NCI-H146 treated with DMSO at 0.1 percent for 48 hours (cell line): ENCODE data around the gene ADARB1.

ENCODE experiments used
- DNase-seq: peaks from one replicate; lab custom pipeline; 2025; ENCODE audit not compliant: unreplicated experiment; lab: John Stamatoyannopoulos, UW

The ADARB1 gene

DNA sequence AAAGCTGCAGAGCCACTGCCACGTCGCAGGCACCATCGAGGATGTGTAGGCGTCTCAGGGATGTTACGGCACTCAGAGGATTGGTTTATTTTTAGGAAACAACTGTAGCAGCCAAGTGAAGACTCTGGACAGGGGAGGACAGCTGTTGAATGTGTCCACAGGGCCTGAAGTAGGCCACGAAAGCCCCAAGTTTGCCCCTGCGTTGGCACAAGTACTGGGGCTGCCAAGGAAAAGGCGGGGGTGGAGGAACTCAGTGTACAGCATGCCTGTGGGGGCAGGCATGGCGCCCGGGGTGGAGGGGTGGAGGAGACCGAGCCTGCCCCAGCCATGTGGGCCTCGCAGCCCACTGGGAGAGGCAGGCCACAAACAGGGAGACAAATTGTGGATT, 89.7 kb downstream of the ADARB1 start:
- no peak for DNase-seq

DNA sequence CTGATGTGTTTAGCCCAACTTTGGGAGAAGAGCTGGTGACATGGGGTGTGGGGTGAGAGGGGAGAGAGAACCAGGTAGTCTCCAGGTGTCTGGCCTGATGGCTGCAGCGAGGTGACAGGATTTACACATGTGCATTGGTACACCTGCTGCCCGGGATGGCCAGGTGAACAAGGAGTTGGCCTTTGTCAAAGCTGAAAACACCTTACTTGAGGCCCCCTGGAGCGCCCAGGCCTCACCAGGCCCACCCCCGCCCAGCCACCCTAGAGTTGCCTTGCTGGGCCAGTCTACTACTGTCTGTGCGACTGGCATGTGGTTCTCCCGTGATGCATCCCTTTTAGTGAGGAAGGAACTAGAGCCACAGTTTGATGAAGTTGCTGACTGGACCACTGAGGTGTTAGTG, 90.5 kb downstream of the ADARB1 start:
- DNase-seq = no peak

DNA sequence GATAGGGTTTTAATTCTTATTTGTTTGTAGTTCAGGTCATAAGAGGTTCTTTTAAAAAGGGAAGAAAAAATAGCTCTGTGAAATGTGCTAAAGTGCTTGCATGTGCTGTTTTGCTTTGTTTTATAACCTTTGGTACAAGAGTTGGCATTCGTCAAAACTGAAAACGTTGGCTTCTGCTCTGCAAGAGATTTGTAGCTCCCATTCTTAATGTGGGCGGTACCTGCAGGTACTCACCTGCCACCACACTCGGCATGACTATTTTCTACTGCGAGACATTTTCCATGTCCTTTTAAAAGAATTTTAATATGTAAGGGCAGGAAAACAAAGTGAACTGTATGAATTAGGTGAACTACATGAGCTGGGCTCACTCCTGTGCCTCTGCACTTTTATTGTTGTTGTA, 92.6 kb downstream of the ADARB1 start:
- DNase-seq = no peak

GRCh38 chr21:45167796-45168222, 93.4 kb downstream of the ADARB1 start:
- DNase-seq = no peak

GRCh38 chr21:45168522-45168921, 94.1 kb downstream of the ADARB1 start:
- no peak for DNase-seq

GRCh38 chr21:45169001-45169400, 94.6 kb downstream of the ADARB1 start:
- no peak for DNase-seq

DNA sequence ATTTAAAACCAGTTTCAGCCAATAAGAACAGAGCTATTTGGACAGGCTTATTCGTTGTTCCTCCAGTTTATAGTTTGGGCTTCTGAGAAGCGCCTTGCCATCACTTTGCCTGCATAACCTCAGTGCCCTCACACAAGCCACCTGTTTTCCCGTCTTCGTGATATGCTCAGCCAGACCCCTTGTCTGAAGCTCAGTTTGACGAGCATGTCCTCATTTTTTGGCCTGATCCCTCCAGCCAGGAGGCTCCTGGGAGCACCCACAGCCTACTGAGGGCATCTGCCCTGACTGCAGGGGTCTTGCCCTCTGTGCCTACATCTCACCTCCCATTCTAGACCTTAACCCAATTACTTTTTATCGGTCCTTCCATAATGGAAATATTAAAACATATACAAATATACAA, 95.3 kb downstream of the ADARB1 start:
- DNase-seq = no peak

- no peak for DNase-seq
Observed at GRCh38 chr21:45170987-45171386, 96.6 kb downstream of the ADARB1 start.

DNA sequence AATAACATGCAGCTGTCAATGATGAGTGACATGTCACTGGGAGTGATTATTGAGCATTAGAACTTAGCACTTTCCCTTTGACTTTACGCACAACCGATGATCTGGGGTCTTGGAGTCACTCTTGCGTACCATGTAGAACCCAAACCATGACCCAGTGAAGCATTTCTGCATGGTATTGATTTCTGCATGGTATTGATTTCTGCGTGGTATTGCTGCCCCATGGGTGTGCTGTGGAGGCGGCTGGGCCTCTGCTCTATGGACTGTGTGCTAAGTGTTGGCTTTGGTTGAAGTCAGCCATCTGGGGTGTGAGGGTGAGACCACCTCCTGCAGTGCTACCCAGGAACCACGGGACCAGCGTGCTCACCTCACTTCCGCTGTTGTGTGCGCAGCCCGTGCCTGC, 98.0 kb downstream of the ADARB1 start:
- no peak for DNase-seq

DNA sequence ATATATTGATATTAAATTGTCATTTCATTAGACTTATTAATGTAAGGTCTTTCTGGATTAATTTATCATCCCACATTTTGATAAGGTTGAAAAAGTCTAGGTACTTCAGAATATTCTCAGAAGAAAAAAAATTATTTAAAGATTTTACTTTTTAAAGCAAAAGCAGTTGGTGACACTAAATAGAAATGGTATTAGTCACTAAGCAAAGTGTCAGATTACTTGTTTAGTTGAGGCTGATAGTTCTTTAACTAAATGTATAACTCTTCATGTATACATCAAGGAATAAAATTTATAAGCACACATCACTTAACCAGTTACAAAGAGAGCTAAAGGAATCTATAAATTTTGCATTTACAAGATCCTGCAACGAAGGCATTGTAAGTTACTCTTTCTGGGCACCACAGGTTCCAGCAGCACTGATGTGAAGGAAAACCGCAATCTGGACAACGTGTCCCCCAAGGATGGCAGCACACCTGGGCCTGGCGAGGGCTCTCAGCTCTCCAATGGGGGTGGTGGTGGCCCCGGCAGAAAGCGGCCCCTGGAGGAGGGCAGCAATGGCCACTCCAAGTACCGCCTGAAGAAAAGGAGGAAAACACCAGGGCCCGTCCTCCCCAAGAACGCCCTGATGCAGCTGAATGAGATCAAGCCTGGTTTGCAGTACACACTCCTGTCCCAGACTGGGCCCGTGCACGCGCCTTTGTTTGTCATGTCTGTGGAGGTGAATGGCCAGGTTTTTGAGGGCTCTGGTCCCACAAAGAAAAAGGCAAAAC, 101.1 kb downstream of the ADARB1 start:
- no peak for DNase-seq

GRCh38 chr21:45176141-45176540, 101.8 kb downstream of the ADARB1 start:
- DNase-seq = no peak

GRCh38 chr21:45177039-45177438, 102.7 kb downstream of the ADARB1 start:
- DNase-seq = no peak

- no peak for DNase-seq
Observed at GRCh38 chr21:45178070-45178608, 103.8 kb downstream of the ADARB1 start.

- no peak for DNase-seq
Observed at GRCh38 chr21:45178971-45179370, 104.6 kb downstream of the ADARB1 start.

DNA sequence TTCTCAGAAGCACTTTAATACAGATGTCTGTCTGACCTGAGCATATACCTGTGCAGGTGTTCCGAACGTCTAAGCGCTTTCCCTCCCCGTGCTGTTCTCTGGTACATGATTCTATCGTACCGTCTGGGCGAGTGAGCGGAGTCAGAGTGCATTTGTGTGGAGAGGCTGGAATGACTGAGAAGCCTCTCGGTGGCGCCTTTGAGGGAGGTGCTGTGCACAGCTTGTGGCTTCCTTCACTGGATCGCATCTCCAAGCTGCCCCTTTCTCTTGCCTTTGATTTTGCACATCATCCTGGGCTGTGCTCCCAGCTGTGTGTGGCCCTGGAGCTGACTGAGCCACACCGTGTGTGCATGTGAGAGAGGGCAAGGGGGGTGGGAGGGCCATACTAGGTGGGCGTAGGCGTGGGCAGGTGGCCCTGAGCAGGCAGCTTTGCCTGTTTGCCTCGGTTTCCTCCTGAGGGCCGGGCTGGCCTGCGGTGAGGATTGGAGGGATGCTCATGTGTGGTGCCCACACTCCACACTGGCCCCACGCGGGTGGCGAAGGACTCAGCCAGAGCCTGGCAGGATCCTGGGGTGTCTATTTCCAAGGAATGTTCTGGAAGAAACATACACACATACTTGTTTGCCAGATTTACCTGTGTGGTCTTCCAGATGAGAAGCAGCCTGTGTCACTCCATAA, 105.3 kb downstream of the ADARB1 start:
- no peak for DNase-seq

DNA sequence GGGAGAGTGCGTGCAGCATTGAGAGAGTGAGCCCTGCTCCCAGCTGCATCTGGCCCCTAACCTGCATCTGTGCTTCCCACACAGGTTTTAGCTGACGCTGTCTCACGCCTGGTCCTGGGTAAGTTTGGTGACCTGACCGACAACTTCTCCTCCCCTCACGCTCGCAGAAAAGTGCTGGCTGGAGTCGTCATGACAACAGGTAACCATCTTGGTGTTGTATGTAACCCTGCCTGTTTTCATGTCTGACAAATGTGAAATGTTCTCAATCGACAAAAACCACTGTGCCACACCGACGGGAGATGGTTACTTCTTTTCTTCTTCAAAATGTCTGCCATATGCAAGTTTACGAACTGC, 105.8 kb downstream of the ADARB1 start:
- no peak for DNase-seq

DNA sequence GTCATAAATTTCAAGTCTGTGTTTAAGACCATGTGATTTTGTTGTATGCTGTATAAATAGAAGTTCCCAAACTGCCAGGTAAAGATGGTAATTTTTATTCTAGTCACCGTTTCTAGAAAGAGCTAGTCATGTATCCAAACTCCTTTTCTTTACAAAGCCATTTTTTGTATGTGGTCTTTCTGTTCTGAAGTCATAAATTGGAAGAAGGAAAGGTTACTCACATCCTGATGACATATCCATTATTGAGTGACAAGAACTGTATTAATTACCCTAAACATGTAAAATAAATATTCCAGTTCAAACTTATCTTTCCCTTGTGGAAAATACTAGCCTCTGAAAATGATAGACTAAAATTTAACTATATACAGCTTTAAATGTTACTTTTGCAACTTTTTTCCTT, 108.6 kb downstream of the ADARB1 start:
- no peak for DNase-seq

GRCh38 chr21:45183852-45184251, 109.5 kb downstream of the ADARB1 start:
- no peak for DNase-seq

GRCh38 chr21:45184869-45185268, 110.5 kb downstream of the ADARB1 start:
- no peak for DNase-seq

GRCh38 chr21:45186709-45187108, 112.3 kb downstream of the ADARB1 start:
- no peak for DNase-seq

DNA sequence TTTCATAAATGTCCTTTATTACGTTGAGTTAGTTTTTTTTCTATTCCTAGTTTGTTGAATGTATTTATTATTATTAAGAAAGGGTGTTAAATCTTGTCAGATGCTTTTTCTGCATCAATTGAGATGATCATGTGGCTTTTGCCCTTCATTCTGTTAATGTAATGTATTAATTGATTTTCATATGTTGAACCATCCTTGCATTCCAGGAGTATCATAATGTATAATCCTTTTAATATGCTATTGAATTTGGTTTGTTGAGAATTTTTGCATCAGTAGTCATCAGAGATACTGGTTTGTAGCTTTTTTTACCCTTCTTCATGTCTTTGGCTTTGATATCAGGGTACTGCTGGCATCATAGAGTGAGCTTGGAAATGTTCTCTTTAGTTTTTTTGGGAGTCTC, 113.3 kb downstream of the ADARB1 start:
- no peak for DNase-seq

DNA sequence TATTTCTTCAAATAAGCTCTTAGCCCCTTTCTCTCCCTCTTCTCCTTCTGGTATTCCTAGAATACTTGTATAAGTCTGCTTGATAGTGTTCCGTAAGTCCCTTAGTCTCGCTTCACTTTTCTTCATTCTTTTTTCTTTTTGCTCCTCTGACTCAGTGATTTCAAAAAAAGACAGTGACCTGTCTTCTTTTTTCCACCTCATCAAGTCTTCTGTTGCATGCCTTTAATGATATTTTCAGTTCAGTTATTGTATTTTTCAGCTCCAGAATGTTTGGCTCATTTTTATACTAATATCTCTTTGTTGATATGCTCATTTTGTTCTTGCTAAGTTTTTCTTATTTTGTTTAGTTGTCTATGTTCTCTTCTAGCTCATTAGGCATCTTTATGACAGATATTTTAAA, 115.6 kb downstream of the ADARB1 start:
- no peak for DNase-seq

DNA sequence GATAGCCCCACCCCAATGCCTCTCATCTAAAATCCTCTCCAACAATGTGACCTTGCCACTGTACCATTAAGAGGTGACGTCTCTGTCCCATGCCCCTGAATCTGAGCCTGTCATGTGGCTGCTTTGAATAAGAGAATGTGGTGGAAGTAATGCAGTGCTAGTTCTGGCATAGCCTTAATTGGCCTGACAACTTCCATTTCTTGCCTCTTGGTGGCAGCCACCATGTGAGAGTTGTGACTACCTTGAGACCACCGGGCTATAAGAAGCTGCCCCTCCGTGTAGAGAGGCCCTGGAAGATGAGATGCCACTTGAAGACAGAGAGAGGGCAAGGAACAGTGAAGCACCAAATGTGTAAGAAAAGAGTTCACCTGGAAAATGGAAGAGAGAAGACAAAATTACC, 118.0 kb downstream of the ADARB1 start:
- DNase-seq = no peak
